GM18909 (cell line): ENCODE data around the gene SLC7A7.
"Not testable (repeated sequence)": the region's sequence is repeated elsewhere in the genome, so short reads cannot be mapped to it uniquely, and the experiment has no call there.

Experiments
- ATAC-seq: cut with Tn5 transposase; IDR thresholded peaks from one replicate; pipeline ENCODE4 v1.9.1; 2021; ENCODE audit warnings: mild to moderate bottlenecking; ENCODE audit not compliant: unreplicated experiment, poor library complexity

Gene SLC7A7

GRCh38 chr14:22766457-22767322 lies 48.5 kb downstream of the SLC7A7 start, which contains the start of gene OXA1L:
Gene OXA1L (plus strand): TSS chr14:22766688. CDS start chr14:22766702, 14 bp downstream.
- peak; percentile 87 for ATAC-seq

DNA sequence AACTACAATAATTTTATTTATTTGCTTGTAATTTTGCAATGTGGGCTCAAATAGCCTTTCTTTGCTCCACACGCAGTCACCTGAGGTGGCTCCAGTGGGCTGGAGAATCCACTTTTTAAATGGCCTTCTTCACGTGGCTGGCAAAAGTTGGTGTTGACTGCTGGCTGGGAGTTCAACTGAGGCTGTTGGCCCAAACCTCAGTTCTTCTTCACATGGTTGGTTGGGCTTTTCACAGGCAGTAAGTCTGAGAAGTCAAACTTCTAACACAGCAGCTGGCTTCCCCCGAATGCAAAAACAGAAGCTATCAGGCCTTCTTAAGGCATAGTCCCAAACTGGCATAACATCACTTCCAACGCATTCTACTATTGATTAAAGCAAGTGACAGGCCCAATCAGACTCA lies 50.9 kb downstream of the SLC7A7 start:
- ATAC-seq, result no peak

DNA sequence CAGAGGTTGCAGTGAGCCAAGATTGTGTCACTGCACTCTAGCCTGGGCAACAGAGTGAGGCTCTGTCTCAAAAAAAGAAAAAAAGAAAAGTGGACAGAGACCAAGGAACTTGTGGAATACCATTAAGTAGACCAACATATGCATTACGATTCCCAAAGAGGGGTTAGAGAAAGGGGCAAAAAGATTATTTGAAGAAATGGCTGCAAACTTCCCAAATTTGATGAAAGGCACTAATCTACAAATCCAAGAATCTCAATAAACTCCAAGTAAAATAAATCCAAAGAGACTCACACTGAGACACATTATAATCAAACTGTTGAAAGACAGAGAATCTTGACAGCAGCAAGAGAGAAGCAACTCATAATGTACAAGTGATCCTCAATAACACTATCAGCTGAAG lies 53.5 kb downstream of the SLC7A7 start:
- no peak for ATAC-seq

DNA sequence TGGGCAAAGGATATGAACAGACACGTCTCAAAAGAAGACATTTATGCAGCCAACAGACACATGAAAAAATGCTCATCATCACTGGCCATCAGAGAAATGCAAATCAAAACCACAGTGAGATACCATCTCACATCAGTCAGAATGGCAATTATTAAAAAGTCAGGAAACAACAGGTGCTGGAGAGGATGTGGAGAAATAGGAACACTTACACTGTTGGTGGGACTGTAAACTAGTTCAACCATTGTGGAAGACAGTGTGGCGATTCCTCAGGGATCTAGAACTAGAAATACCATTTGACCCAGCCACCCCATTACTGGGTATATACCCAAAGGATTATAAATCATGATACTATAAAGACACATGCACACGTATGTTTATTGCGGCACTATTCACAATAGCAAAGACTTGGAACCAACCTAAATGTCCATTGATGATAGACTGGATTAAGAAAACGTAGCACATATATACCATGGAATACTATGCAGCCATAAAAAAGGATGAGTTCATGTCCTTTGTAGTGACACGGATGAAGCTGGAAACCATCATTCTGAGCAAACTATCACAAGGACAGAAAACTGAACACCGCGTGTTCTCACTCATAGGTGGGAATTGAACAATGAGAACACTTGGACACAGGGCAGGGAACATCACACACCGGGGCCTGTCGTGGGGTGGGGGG lies 57.1 kb downstream of the SLC7A7 start:
- ATAC-seq, result not testable (repeated sequence)

DNA sequence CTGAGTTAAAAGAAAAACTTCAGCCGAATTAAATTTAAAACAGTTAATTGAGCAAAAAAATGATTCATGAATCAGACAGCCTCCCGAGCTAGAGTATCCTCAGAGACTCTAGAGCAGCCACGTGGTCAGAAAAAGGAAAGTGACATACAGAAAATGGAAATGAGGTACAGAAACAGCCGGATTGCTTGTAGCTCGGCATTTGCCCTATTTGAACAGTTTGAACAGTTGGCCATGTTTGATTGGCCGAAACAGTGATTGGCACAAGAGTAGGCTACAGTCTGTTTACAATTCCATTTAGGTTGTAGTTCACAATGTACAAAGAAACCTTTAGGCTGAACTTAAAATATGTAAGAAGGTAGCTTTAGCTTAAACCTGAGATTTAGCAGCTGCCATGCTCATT lies 61.6 kb downstream of the SLC7A7 start:
- no peak for ATAC-seq

- no peak for ATAC-seq
Observed at GRCh38 chr14:22752422-22752821, 62.8 kb downstream of the SLC7A7 start.

- ATAC-seq, result no peak
Observed at GRCh38 chr14:22748631-22749068, 66.6 kb downstream of the SLC7A7 start.

DNA sequence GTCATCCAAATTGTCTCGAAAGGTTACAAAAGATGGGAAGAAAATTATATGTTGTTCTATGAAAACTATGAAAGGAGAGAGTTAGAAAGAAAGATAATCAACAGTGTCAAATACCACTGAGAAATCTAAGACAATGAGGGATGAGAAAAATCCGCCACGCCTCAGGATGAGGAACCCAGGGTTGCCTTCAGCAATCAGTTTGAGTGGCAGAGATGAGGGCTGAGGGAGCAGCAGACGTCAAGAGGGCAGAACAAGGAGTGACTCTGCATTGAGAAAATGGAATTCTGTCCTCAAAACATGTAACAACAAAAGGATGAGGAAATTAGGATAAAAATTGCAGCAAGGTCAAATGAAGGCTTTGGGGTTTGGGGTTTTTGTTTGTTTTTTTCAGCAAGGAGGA lies 67.0 kb downstream of the SLC7A7 start:
- no peak for ATAC-seq

GRCh38 chr14:22747769-22748168 lies 67.5 kb downstream of the SLC7A7 start:
- ATAC-seq, result no peak

- no peak for ATAC-seq
Observed at GRCh38 chr14:22740020-22740419, 75.2 kb downstream of the SLC7A7 start.

DNA sequence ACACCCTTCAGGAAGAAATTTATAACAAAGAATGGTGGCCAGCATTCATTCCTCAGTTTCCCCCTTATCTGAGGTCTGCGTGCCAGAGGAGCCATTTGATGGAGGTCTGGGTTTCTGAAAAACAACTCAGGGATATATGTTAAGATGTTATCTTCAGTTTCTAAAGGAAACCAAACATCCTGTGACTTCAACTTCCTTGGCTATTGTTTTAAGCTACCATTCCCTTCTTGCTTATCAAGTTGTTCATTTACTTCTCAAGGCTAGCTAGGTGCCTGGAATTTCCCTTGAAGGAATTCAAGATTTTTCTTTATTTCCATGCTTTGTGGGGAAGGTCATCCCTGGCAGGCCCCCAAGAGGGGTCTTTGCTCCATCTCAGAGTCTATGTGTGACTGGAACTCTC lies 75.8 kb downstream of the SLC7A7 start:
- no peak for ATAC-seq

GRCh38 chr14:22737052-22737451 lies 78.2 kb downstream of the SLC7A7 start:
- ATAC-seq, result peak; percentile 69

DNA sequence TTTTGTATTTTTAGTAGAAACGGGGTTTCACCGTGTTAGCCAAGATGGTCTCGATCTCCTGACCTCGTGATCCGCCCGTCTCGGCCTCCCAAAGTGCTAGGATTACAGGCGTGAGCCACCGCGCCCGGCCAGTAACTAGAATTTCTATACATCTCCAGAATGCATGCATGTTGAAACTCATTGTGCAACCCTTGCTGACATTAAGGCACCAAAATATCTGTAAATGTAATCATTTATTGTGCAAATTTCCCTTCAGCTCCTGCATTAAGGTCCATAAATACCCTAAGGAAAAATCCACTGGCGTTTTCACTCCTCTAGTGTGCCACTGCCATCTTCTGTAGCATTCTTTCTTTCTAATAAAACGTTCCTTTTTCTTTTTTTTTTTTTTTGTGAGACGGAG lies 78.9 kb downstream of the SLC7A7 start:
- not testable (repeated sequence) for ATAC-seq

GRCh38 chr14:22735096-22735495 lies 80.1 kb downstream of the SLC7A7 start:
- ATAC-seq, result no peak

DNA sequence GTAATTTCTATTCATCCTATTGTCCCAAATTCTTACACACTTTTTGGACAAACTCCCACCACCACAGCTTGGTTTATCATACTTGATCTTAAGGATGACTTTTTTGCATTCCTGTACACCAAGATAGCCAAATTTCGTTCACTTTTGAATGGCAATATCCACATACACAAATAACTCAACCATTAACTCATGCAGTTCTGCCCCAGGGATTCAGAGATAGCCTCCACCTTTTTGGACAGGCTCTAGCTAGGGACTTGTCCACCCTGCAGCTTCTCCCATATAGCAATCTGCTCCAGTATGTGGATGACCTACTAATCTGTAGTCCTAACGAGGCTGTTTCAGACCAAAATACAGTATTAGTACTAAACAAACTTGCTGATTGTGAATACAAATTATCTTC lies 81.4 kb downstream of the SLC7A7 start:
- ATAC-seq, result no peak

DNA sequence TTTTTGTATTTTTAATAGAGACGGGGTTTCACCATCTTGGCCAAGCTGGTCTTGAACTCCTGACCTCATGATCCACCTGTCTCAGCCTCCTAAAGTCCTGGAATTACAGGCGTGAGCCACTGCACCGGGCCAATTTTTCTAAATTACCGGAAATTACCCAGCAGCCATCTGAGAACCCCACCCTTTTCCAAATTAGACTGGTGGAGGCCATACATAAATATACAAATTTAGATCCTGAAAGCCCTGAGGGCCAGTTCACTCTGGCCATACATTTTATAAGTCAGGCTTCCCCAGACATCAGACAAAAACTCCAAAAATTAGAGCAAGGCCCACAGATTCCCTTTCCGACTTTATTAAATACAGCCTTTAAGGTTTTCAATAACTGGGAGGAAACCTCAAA lies 83.2 kb downstream of the SLC7A7 start:
- not testable (repeated sequence) for ATAC-seq

- ATAC-seq, result no peak
Observed at GRCh38 chr14:22726012-22726411, 89.2 kb downstream of the SLC7A7 start.

DNA sequence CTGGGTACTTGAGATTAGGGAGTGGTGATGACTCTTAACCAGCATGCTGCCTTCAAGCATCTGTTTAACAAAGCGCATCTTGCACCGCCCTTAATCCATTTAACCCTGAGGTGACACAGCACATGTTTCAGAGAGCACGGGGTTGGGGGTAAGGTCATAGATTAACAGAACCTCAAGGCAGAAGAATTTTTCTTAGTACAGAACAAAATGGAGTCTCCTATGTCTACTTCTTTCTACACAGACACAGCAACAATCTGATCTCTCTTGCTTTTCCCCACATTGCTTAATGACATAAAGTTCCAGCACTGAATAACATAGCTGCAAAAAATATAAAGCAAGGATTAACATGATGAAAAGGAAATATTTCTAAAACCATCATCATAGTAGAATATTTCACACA lies 89.9 kb downstream of the SLC7A7 start:
- not testable (repeated sequence) for ATAC-seq

- not testable (repeated sequence) for ATAC-seq
Observed at GRCh38 chr14:22724847-22725246, 90.4 kb downstream of the SLC7A7 start.

- ATAC-seq, result no peak
Observed at GRCh38 chr14:22723815-22724214, 91.4 kb downstream of the SLC7A7 start.
